ENCODE measurements around the gene ZFAND3.

GRCh38 chr6:38174806-38175495 is 355.4 kb downstream of the ZFAND3 start:
- no peak for TF ChIP-seq CTCF (IDR thresholded peaks at IDR 0.05)
- no peak for TF ChIP-seq EZH2 (IDR thresholded peaks at IDR 0.05; ENCODE audit: borderline replicate concordance, insufficient read depth, low read depth, low read length, poor library complexity, severe bottlenecking)
